GM18526 (cell line): ENCODE results near the gene SLC4A11.

ENCODE experiments used
- POLR2A ChIP-seq: IDR thresholded peaks from 3 replicates; pipeline ENCODE4 v1.6.1; 2011; ENCODE audit not compliant: insufficient read length; ENCODE audit errors: extremely low read depth

The SLC4A11 gene

GRCh38 chr20:3202965-3203314 is 36.0 kb downstream of the SLC4A11 start:
- TF ChIP-seq POLR2A, result no peak

DNA sequence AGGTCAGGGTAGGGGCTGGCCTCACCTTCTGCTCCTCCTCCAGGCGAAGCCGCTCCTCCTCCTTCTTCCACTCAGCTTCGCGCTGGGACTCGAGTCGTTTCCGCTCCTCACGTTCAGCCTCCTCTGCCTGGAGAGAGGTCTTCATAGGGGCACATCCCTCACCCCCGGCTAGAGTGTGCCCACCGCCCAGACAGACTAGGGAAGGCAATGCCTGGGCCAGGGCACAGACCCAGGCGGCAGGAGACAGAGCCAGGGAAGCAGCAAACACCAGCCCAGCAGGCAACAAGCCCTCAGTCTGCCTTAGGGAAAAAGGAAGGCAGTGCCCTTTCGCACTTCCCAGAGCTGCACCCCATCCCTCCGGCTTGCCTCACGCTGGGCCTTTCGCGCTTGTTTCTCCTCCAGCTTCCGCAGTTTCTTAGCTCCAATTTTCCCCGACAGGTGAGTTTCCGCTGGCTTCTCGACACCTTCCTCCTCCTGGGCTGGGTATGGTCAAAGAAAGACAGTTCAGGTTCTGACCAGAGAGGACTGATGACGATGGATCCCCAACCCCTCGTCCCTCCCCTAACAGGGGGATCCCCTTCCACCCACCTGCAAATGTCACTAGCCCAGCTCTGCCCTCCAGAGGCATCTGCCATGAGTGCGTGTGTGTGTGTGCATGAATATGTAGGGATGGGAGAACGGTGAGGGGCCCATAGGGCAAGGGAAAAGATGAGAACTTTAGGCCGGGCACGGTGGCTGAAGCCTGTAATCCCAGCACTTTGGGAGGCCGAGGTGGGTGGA is 38.8 kb downstream of the SLC4A11 start:
- no peak for TF ChIP-seq POLR2A

DNA sequence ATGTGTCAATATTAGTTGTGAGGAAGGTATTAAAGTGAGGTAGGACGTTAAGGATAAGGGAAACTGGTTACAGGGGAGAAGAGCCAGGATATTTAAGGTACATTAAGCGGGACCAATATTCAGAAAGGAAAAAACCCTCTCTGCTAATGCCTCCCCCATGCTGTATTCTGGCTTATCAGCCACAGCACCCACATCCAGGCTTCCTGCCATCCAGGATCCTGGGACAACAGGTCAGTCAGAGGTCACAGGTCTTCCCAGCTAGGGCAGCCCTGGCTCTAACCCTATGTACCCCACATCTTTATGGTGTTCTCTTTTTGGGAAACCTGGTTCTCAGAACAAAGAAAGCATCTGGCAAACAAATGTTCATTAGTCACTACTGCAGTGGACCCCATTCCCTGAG is 39.8 kb downstream of the SLC4A11 start:
- no peak for TF ChIP-seq POLR2A

DNA sequence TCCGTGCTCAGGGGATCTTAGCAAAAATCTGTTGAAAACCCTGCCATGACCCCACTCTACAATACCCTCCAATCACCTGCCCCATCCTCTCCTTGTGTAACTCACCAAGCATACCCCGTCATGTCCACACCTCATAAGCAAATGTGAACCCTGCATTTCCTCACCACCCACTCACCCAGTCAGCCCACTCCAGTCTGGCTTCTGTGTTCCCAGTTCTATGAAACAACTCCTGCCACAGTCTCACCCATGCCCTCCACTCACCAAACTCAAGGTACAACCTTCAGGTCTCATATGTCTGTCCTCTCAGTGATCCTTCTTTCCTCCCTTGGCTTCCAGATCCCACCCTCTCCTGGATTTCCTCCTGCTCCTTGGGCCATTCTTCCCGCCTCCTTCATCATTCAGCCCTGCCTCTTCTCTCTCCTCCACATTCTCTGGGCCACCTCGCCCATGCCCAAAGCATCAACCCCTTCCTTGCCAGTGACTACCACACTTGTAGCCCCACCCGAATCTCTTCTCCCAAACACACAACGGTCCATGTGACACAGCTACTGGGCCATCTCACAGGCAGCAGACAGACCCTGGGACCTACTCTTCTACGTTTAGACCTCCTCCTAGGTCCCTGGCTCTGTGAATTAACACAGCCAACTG is 43.3 kb downstream of the SLC4A11 start:
- no peak for TF ChIP-seq POLR2A

DNA sequence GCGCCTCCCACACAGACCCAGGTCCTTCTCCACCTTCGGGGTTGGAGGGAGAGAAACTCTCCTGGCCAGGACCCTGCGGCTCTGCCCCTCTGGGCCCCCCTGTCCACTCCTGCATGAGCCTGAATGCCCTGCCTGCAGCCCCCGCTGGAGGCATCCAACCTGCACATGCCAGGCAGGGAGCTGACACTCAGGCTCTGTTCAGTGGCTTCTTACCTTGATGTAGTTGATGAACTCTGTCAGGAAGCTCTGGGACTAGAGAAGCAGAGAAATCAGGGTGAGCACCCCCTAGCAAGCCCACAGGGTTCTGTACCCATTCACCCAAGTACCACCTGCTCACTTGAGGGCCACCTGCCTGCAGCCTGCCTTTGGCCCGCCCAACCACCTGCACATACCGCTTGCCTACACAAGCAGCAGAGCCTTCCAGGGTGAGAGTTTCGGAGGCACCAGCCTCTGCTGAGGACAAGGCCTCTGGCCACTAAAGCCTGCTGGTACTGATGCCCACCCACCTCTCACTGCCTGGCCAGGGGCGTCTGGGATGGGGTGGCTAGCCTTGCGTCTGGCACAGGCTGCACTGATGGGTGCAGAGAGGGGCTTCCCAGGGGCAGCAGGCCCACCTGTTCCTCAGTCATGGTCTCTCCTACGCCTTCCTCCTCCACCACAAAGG is 44.2 kb downstream of the SLC4A11 start:
- no peak for TF ChIP-seq POLR2A

DNA sequence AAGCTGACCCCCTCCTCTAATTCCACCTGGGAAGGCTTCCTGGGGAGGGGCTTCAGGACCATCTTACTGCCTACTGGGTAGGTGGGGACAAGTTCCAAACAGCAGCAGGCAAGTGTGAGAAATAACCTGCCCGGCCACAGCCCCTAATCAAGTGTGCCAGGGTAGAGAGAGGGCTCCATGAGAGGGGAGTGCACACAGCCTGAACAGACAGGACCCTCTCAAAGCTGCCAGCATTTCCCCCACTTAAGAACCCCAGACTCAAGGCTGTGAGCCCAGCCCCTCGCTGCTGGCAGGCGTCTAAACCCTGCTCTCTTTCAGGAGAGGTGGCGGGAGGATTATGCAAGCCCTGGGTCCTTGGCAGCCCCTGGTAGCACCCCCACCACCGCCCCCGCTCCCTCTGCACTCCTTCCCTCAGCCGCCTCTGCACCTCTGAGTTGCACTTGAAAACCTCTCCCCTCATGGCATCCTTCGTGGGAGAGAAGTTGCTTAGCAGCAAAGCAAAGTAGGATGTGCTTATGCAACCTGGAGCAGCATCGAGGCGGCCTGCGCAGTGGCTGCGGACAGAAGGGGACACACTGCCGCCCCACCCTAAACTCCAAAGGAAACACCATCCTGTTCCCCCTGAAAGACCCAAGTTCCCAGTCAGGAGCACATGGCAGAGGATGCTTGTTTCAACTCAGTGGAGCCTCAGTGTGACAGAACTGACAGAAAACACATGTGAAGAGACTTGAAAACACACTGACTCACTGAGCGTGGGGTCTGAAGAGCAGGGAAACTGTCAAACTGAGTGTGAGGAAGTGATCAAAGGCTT is 45.0 kb downstream of the SLC4A11 start:
- no peak for TF ChIP-seq POLR2A

DNA sequence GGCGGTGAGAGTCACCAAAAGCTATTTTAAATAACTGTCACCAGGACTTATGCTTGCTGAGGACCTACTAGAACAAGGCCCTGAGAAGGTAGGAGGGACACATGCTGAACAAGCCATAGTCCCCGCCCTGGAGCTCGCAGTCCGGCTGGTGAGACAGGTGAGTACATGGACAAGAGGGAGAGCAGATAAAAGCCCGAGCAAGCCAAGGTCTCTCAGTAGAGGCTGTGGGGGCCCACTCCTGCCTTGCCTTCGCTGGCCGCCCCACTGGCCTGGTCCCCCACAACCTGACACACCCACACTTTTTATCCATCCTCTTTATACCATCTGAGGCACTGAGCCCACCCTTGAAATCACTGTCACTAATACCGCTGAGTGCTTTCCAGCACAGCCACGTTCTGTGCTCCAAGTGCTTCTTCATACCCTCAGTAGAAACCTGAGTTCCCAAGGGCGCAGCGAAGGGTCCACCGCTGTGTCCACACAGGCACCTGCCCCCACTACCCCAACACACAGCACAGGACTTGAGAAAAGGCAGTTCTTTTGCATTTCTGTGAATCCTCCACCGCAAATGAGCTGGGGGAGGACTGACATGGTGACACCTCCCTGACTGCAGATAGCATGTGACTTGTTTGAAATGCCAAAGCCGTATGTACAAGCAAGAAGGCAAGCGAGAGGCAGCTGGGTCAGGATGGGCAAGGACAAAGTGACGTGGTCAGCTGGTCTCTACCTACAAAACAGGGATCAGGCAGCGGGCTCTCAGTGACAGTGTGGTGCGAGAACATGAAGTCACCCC is 46.6 kb downstream of the SLC4A11 start:
- TF ChIP-seq POLR2A, result no peak

DNA sequence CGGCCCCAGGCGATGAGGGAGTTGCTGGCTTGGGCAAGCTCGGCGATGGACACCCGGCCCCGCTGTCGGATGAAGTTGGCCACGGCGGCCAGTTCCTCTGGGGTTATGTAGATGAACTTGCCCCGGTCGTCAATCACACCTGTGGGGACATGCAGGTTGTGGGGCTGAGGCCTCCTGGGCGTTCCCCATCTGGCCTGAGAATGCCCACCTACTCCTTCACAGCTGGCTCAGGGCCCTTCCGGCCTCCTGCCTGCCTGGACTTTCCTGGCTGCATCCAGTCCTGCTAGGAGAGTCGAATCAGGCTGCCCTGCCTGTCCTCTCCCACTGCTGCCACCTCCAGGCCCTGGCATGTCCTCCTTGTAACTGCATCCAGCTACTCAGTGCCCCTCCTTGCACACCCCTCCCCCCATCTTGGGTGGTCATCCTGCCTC is 48.3 kb downstream of the SLC4A11 start:
- no peak for TF ChIP-seq POLR2A

GRCh38 chr20:3189561-3190131 is 49.3 kb downstream of the SLC4A11 start:
- no peak for TF ChIP-seq POLR2A

GRCh38 chr20:3188823-3189413 is 50.1 kb downstream of the SLC4A11 start:
- TF ChIP-seq POLR2A, result no peak

GRCh38 chr20:3183896-3184612 is 54.9 kb downstream of the SLC4A11 start:
- TF ChIP-seq POLR2A, result no peak

- TF ChIP-seq POLR2A, result no peak
These were observed 57.7 kb downstream of the SLC4A11 start for GRCh38 chr20:3181270-3181669.

GRCh38 chr20:3180319-3180718 is 58.7 kb downstream of the SLC4A11 start:
- TF ChIP-seq POLR2A, result no peak
